OCI-LY1 (cell line): ENCODE results near the gene SPO11.

Experiments used
- EZH2 ChIP-seq: fragments of 200-600 bp; sonication (generic), shearing (Covaris generic); IDR thresholded peaks from 2 replicates; pipeline ENCODE4 v1.8.0; 2017; ENCODE audit warnings: borderline replicate concordance, mixed run types, mild to moderate bottlenecking, antibody characterized with exemption, low read length, moderate library complexity, mixed read lengths
- TF ChIP-seq, protein P1 (sequence below): fragments of 200-600 bp; sonication (generic), shearing (Covaris generic); IDR thresholded peaks from 2 replicates; pipeline ENCODE4 v1.5.1; 2017; ENCODE audit warnings: mild to moderate bottlenecking, antibody characterized with exemption, low read length, moderate library complexity, mixed read lengths

GRCh38 chr20:57321142-57321541 lies 8.5 kb upstream of the SPO11 start:
- TF ChIP-seq, protein P1, sequence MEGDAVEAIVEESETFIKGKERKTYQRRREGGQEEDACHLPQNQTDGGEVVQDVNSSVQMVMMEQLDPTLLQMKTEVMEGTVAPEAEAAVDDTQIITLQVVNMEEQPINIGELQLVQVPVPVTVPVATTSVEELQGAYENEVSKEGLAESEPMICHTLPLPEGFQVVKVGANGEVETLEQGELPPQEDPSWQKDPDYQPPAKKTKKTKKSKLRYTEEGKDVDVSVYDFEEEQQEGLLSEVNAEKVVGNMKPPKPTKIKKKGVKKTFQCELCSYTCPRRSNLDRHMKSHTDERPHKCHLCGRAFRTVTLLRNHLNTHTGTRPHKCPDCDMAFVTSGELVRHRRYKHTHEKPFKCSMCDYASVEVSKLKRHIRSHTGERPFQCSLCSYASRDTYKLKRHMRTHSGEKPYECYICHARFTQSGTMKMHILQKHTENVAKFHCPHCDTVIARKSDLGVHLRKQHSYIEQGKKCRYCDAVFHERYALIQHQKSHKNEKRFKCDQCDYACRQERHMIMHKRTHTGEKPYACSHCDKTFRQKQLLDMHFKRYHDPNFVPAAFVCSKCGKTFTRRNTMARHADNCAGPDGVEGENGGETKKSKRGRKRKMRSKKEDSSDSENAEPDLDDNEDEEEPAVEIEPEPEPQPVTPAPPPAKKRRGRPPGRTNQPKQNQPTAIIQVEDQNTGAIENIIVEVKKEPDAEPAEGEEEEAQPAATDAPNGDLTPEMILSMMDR: no peak
- TF ChIP-seq EZH2: no peak
